WI38 (cell line): ENCODE results near the gene L3MBTL2.

Source experiments
- H3K4me3 ChIP-seq: 2 replicates; pipeline ENCODE4 v1.5.1; 2011; ENCODE audit warnings: low read depth, mild to moderate bottlenecking, control low read depth, low read length
- TF ChIP-seq, protein P1 (sequence below): IDR thresholded peaks from 2 replicates; pipeline ENCODE4 v1.5.1; 2012; ENCODE audit warnings: low read depth, mild to moderate bottlenecking, control low read depth, low read length

L3MBTL2 gene

DNA sequence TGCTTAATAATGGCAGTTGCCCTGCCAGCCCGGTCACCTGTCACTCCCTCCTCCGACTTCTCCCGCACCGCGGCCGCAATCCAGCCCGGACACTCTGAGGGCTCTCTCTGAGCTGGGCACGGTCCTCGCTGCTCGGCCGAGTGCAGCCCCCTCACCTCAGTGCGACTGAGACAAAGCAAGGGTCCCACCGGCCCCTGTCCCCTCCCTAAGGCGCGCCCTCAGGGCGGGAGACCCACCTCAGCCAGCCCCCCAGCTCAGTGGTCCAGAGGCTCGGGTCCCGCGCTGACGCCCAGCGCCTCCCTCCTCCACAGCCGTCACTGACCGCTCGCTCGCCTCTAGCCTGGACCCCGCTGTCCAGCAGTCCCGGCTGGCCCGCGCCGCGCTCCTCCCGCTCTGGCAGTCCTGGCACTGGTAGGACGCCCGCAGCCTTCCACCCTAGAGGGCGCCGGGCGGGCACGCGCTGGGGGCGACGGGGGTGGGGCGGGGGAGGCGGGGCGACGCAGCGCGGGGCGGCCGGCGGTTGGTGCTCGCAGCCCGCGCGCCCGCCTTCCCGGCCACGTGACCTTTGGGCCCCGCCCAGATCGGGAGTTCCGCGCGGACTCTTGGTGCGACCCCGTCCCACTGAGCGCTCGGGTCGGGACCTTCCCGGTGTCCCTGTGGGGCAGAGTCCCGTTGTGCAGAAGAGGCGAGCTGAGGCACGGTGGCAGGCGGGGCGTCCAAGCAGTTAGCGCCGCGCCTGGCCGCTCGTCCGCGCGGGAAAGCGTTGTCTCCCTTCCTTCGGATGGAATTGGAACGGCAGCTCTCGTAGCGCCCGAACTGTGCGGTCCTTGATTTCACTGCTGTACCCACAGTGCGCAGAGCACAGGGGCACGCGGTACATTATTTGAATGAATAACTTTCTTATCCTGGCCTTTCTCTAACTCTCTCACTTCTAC lies 7.8 kb upstream of the L3MBTL2 start:
- TF ChIP-seq, protein P1, sequence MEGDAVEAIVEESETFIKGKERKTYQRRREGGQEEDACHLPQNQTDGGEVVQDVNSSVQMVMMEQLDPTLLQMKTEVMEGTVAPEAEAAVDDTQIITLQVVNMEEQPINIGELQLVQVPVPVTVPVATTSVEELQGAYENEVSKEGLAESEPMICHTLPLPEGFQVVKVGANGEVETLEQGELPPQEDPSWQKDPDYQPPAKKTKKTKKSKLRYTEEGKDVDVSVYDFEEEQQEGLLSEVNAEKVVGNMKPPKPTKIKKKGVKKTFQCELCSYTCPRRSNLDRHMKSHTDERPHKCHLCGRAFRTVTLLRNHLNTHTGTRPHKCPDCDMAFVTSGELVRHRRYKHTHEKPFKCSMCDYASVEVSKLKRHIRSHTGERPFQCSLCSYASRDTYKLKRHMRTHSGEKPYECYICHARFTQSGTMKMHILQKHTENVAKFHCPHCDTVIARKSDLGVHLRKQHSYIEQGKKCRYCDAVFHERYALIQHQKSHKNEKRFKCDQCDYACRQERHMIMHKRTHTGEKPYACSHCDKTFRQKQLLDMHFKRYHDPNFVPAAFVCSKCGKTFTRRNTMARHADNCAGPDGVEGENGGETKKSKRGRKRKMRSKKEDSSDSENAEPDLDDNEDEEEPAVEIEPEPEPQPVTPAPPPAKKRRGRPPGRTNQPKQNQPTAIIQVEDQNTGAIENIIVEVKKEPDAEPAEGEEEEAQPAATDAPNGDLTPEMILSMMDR = no peak
- H3K4me3 ChIP-seq = peak overlapping the region; percentile 69

DNA sequence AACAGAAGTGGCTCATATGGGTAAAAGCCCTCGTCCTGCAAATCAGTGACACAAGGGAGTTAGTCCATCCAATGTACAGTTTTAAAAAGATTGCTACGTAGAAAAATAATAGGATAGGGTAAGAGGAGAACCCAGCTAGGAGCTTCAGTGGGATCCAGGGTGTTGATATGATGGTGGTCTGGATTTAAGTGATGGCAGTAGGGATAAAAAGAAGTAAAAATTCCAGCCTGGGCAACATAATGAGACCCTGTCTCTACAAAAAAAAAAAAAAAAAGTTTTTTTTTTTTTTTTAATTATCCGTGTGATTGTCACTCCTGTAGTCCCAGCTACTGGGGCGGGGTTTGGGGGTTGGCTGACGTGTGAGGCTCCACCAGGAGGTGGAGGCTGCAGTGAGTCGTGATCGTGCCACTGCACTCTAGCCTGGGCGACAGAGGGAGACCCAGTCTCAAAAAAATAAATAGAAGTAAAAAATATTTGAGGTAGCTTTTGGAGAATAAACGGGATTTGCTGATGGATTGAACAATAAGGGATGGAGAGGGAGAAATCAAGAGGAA lies 7.0 kb upstream of the L3MBTL2 start:
- TF ChIP-seq, protein P1 = no peak

DNA sequence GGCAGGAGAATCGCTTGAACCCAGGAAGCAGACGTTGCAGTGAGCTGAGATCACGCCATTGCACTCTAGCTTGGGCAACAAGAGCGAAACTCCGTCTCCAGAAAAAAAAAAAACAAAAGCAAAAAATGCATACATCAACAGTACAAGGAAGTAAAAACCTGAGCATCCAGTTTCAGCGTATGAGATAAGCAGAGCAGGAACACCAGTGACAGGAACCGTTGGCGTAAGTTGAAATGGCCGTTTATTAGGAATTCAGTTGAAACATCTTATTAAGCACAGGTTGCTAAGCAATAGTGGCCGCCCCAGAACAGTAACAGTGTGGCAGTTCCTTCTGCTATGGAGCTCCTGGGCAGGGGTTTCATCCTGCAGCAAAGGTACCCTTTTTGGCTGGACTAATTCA lies 4.0 kb upstream of the L3MBTL2 start:
- H3K4me3 ChIP-seq = no peak overlapping the region
- TF ChIP-seq, protein P1 = no peak

More for the DNA sequence above, 7.0 kb upstream of the L3MBTL2 start:
- H3K4me3 ChIP-seq = peak overlapping the region; percentile 69

DNA sequence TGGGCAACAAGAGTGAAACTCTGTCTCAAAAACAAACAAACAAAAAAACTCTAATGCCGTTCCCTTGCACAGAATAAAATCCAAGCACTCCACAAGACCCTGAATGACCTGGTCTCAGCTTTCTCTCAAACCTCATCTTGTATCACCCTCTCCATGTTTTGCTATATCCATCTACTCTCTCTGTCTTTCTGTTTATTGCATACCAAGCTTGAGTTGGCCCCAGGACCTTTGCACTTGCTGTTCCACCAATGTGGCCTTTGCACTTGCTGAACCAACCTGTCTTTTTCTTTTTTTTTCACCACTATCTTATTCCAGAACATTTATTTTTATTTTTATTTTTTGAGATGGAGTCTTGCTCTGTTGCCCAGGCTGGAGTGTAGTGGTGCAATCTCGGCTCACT lies 2.0 kb upstream of the L3MBTL2 start:
- TF ChIP-seq, protein P1 = no peak
- H3K4me3 ChIP-seq = no peak overlapping the region

DNA sequence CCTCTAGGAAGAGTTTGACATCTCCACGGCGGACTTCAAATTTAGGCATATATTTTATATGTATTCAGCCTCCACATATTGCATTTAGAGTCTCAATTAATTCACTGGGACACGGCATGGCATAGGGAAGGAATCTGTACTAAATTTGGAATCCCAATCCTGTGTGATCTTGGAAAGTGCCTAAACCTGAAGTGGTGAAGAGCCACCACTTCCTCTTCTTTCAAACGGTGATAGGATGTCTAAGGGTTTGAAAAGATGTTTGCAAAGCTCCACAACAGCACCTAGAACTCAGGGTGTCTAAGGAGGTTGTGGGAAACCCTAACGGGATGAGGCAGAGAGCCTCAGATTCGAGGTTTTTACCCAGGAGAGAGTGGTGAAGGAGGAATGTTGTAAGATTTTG lies 1.0 kb upstream of the L3MBTL2 start:
- TF ChIP-seq, protein P1 = no peak

DNA sequence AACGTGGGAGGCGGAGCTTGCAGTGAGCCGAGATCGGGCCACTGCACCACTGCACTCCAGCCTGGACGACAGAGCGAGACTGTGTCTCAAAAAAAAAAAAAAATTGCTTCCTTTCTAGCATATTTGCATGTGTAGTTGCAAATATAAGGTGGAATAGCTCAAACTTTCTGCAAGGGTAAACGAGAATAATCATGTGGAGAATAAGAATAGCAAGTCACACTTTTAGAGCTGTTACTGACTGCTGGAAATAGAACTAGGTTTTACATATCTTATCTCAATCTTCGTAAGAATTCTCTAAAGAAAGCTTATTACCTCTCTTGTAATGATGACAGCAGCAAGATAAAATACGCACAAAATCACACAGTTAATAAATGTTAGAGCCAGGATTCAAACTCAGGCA lies 1.6 kb downstream of the L3MBTL2 start:
- no peak overlapping the region for H3K4me3 ChIP-seq

More for the DNA sequence above, 1.0 kb upstream of the L3MBTL2 start:
- H3K4me3 ChIP-seq = no peak overlapping the region

DNA sequence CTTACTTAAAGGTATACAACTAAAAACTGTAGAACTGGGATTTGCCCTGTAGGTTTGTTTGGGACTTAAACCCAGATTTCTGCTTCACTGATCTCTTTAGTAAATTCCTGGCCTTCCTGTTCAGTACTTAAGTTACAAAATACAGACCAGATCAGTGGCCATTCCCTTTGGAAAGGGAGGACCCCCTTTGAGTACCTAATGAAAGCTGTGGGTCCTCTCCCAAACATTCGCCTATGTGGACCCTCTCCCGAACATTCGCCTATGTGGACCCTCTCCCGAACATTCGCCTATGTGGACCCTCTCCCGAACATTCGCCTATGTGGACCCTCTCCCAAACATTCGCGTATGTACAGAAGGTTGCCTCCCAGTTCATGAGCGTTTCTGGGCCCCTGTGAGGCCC lies 10.3 kb downstream of the L3MBTL2 start:
- no peak overlapping the region for H3K4me3 ChIP-seq
- TF ChIP-seq, protein P1 = no peak

More for the DNA sequence above, 1.6 kb downstream of the L3MBTL2 start:
- TF ChIP-seq, protein P1 = no peak
